Loucy (cell line): ENCODE data around the gene MYO1H.

Source experiments
- H2AFZ ChIP-seq: fragments of 200-600 bp; sonication (generic); 2 replicates; pipeline ENCODE4 v1.6.0; 2016; ENCODE audit warnings: antibody characterized with exemption, mild to moderate bottlenecking, low read length, moderate library complexity
- H3F3A ChIP-seq: fragments of 200-600 bp; 2 replicates; pipeline ENCODE4 v1.6.0; 2016; ENCODE audit warnings: antibody characterized with exemption, low read depth, mild to moderate bottlenecking
- H3K27me3 ChIP-seq: fragments of 200-600 bp; sonication (generic); 2 replicates; pipeline ENCODE4 v1.6.1; 2014; ENCODE audit warnings: low read length, mild to moderate bottlenecking; ENCODE audit not compliant: insufficient read depth, poor library complexity, severe bottlenecking
- H3K36me3 ChIP-seq: fragments of 200-600 bp; sonication (generic); 2 replicates; pipeline ENCODE4 v1.6.1; 2016; ENCODE audit warnings: low read length; ENCODE audit not compliant: insufficient read depth
- H3K4me1 ChIP-seq: fragments of 200-600 bp; sonication (generic); 2 replicates; pipeline ENCODE4 v1.5.1; 2014; ENCODE audit warnings: low read length, mild to moderate bottlenecking; ENCODE audit not compliant: insufficient read depth, poor library complexity, severe bottlenecking
- H3K4me2 ChIP-seq: fragments of 200-600 bp; sonication (generic); 2 replicates; pipeline ENCODE4 v1.6.0; 2014; ENCODE audit warnings: antibody characterized with exemption, low read length, low read depth, mild to moderate bottlenecking; ENCODE audit not compliant: poor library complexity, severe bottlenecking
- H3K4me3 ChIP-seq: fragments of 200-600 bp; sonication (generic); 2 replicates; pipeline ENCODE4 v1.5.1; 2014; ENCODE audit warnings: low read length, mild to moderate bottlenecking, mixed read lengths; ENCODE audit not compliant: poor library complexity, severe bottlenecking
- H3K79me2 ChIP-seq: fragments of 200-600 bp; sonication (generic); 2 replicates; pipeline ENCODE4 v1.6.1; 2014; ENCODE audit warnings: low read length; ENCODE audit not compliant: insufficient read depth
- H3K9ac ChIP-seq: fragments of 200-600 bp; sonication (generic); 2 replicates; pipeline ENCODE4 v1.6.0; 2014; ENCODE audit warnings: mild to moderate bottlenecking, low read depth, low read length, moderate library complexity; ENCODE audit not compliant: poor library complexity, severe bottlenecking
- H3K9me2 ChIP-seq: fragments of 200-600 bp; sonication (generic); replicated peaks from 2 replicates; pipeline ENCODE4 v1.6.1; 2016; ENCODE audit warnings: low read depth, low read length, mixed read lengths
- H3K9me3 ChIP-seq: fragments of 200-600 bp; sonication (generic); 2 replicates; pipeline ENCODE4 v1.6.1; 2014; ENCODE audit warnings: mild to moderate bottlenecking, antibody characterized with exemption, low read length, low read depth; ENCODE audit not compliant: insufficient read depth
- H4K20me1 ChIP-seq: fragments of 200-600 bp; sonication (generic); 2 replicates; pipeline ENCODE4 v1.6.0; 2014; ENCODE audit warnings: antibody characterized with exemption, low read length, mild to moderate bottlenecking; ENCODE audit not compliant: insufficient read depth, poor library complexity, severe bottlenecking
- CTCF ChIP-seq: fragments of 200-600 bp; sonication (generic); conservative IDR thresholded peaks from 2 replicates; pipeline ENCODE4 v1.5.1; 2014; ENCODE audit warnings: mild to moderate bottlenecking, antibody characterized with exemption, low read length
- EZH2phosphoT487 ChIP-seq: fragments of 200-600 bp; IDR thresholded peaks from 2 replicates; pipeline ENCODE4 v1.6.1; 2018; ENCODE audit warnings: antibody characterized with exemption, mild to moderate bottlenecking, moderate library complexity, borderline replicate concordance

Gene MYO1H

GRCh38 chr12:109452489-109452888 is 104.8 kb downstream of the MYO1H start:
- Histone ChIP-seq H3K4me3 (no peak overlapping the region), H3K4me2 (no peak overlapping the region), H3K9ac (no peak overlapping the region), H3K79me2 (no peaks in the 10 kb centered on the region), H3K36me3 (peaks cover 79% of the 10 kb centered on the region), H2AFZ (no peak overlapping the region), H3K9me2 (no peaks in the 10 kb centered on the region), H3K27me3 (no peaks in the 10 kb centered on the region), H3K9me3 (no peaks in the 10 kb centered on the region), H3K4me1 (no peaks in the 10 kb centered on the region), H3F3A (no peaks in the 10 kb centered on the region), H4K20me1 (no peaks in the 10 kb centered on the region)
- no peak for TF ChIP-seq CTCF
- no peak for TF ChIP-seq EZH2phosphoT487

- Histone ChIP-seq H3K4me3 (no peak overlapping the region), H3K9me2 (no peaks in the 10 kb centered on the region), H4K20me1 (peaks cover 8% of the 10 kb centered on the region), H3K79me2 (peaks cover 8% of the 10 kb centered on the region; the same call in 1 of the 2 replicates), H3K36me3 (peaks cover 95% of the 10 kb centered on the region), H3K9me3 (no peaks in the 10 kb centered on the region), H3K27me3 (no peaks in the 10 kb centered on the region), H3K4me1 (no peaks in the 10 kb centered on the region), H3K9ac (no peak overlapping the region), H2AFZ (no peak overlapping the region), H3K4me2 (no peak overlapping the region), H3F3A (no peaks in the 10 kb centered on the region)
- TF ChIP-seq CTCF, result no peak
- TF ChIP-seq EZH2phosphoT487, result no peak
Observed at GRCh38 chr12:109455706-109456105, 108.0 kb downstream of the MYO1H start.

GRCh38 chr12:109458086-109458485 is 110.4 kb downstream of the MYO1H start:
- H3K9me3 ChIP-seq, result no peaks in the 10 kb centered on the region
- H3F3A ChIP-seq, result no peaks in the 10 kb centered on the region
- H3K4me2 ChIP-seq, result no peak overlapping the region
- H3K4me1 ChIP-seq, result peaks cover 3% of the 10 kb centered on the region
- no peaks in the 10 kb centered on the region for H3K9me2 ChIP-seq
- H3K27me3 ChIP-seq, result no peaks in the 10 kb centered on the region
- H2AFZ ChIP-seq, result no peak overlapping the region
- H4K20me1 ChIP-seq, result peaks cover 8% of the 10 kb centered on the region
- peaks cover 74% of the 10 kb centered on the region for H3K36me3 ChIP-seq
- H3K4me3 ChIP-seq, result no peak overlapping the region
- TF ChIP-seq CTCF (no peak), EZH2phosphoT487 (no peak)
- H3K9ac ChIP-seq, result no peak overlapping the region
- peaks cover 29% of the 10 kb centered on the region; the same call in 1 of the 2 replicates for H3K79me2 ChIP-seq
